K562 (cell line): ENCODE results near the gene RPL7A.

Experiments
- FOXA1 ChIP-seq: fragments of 450-650 bp; IDR thresholded peaks from 2 replicates; pipeline ENCODE4 v1.6.1; 2016; ENCODE audit warnings: mild to moderate bottlenecking, borderline replicate concordance
- FOXP1 ChIP-seq: sonication (generic); formaldehyde crosslinking; IDR thresholded peaks from 2 replicates; pipeline ENCODE4 v1.8.0; 2022; ENCODE audit warnings: mild to moderate bottlenecking, missing genetic modification reagents
- POLR2AphosphoS5 ChIP-seq: IDR thresholded peaks from 2 replicates; pipeline ENCODE4 v1.6.1; 2011; ENCODE audit warnings: mild to moderate bottlenecking, low read depth, low read length, moderate library complexity; ENCODE audit not compliant: control insufficient read depth, insufficient read depth
- RNF2 ChIP-seq: sonication (generic); IDR thresholded peaks from 2 replicates; pipeline ENCODE4 v1.6.1; 2016
- SMAD3 ChIP-seq: fragments of 450-650 bp; formaldehyde crosslinking; conservative IDR thresholded peaks from 2 replicates; pipeline ENCODE4 v1.4.0; 2020; ENCODE audit warnings: mild to moderate bottlenecking
- ZFP36 ChIP-seq: fragments of 150-350 bp; IDR thresholded peaks from 2 replicates; pipeline ENCODE4 v1.6.1; 2018; ENCODE audit warnings: low read length, low read depth; ENCODE audit not compliant: partially characterized antibody
- ZNF778 ChIP-seq: fragments of 450-650 bp; formaldehyde crosslinking; IDR thresholded peaks from 2 replicates; pipeline ENCODE4 v1.4.0; 2020; ENCODE audit warnings: mild to moderate bottlenecking, moderate library complexity
- TF ChIP-seq, protein P1 (sequence below), 3 experiments: IDR thresholded peaks in 2 of 3; conservative IDR thresholded peaks in 1 of 3; 2 replicates each; pipeline ENCODE4 v1.5.1; 2011 to 2012; ENCODE audit warnings: low read length in 3 of 3, mild to moderate bottlenecking in 3 of 3, control low read depth in 2 of 3, improper control_type of control experiment in 1 of 3, inconsistent platforms in 1 of 3, low read depth in 1 of 3, mixed read lengths in 1 of 3, moderate library complexity in 1 of 3; ENCODE audit not compliant: insufficient read depth in 2 of 3
- TF ChIP-seq, protein P2 (sequence below): sonication (generic); formaldehyde crosslinking; IDR thresholded peaks from 2 replicates; pipeline ENCODE4 v1.8.1; 2023; ENCODE audit warnings: mild to moderate bottlenecking, missing genetic modification reagents
- TF ChIP-seq, protein P3 (sequence below): sonication (generic); formaldehyde crosslinking; IDR thresholded peaks from 2 replicates; pipeline ENCODE4 v1.8.0; 2022; ENCODE audit warnings: missing genetic modification reagents, mild to moderate bottlenecking, borderline replicate concordance

DNA sequence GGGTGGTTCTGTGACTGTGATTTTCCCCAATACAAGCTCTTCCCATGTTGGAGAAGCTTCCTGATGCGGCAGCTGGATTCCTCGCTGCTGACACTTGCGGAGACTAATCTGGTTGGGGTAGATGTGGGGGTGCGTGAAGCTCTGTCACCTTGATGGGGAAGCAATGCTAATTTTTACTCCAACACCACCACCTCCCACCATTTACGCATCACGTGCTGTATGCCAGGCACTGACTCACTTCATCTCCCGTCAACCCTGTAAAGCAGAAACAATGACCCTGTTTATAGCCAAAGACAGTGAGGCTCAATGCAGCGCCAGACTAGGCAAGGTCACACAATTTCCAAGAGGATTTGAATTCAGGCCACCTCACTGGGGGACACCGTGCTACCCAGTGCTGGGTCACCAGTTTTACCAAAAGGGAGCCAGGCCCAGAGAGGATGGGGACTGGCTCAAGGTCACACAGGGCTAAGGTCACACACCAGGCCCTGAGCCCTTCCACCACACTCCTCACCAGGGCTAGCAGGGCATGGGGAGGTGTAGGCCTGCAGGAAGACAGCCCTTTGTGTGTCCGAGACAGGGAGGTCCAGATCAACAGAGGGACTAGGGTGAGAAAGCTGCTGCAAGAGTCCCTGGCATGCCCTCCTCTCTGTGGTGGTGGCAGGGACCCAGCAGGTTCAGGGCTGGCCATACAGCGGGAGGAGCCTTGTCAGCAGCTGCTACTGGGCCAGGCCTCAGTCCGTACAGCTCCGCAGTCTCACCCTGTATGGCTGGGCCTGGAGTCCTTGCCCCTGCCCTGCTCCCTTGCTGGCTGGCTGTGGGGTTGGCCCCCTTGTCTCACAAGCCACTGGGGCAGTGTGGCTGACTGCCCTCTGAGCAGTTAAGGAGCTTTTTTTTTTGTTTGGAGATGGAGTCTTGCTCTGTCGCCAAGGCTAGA, 31.4 kb downstream of the RPL7A start:
- TF ChIP-seq, protein P1, sequence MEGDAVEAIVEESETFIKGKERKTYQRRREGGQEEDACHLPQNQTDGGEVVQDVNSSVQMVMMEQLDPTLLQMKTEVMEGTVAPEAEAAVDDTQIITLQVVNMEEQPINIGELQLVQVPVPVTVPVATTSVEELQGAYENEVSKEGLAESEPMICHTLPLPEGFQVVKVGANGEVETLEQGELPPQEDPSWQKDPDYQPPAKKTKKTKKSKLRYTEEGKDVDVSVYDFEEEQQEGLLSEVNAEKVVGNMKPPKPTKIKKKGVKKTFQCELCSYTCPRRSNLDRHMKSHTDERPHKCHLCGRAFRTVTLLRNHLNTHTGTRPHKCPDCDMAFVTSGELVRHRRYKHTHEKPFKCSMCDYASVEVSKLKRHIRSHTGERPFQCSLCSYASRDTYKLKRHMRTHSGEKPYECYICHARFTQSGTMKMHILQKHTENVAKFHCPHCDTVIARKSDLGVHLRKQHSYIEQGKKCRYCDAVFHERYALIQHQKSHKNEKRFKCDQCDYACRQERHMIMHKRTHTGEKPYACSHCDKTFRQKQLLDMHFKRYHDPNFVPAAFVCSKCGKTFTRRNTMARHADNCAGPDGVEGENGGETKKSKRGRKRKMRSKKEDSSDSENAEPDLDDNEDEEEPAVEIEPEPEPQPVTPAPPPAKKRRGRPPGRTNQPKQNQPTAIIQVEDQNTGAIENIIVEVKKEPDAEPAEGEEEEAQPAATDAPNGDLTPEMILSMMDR (IDR thresholded peaks at IDR 0.05 in 2 of 3, conservative IDR thresholded peaks at IDR 0.05 in 1 of 3; ENCODE audit: insufficient read depth in 2 of 3, low read depth in 1 of 3, low read length in 3 of 3): no peak
- TF ChIP-seq POLR2AphosphoS5: no peak
- TF ChIP-seq FOXA1: no peak
- no peak for TF ChIP-seq ZNF778
- TF ChIP-seq RNF2: no peak
- TF ChIP-seq, protein P2, sequence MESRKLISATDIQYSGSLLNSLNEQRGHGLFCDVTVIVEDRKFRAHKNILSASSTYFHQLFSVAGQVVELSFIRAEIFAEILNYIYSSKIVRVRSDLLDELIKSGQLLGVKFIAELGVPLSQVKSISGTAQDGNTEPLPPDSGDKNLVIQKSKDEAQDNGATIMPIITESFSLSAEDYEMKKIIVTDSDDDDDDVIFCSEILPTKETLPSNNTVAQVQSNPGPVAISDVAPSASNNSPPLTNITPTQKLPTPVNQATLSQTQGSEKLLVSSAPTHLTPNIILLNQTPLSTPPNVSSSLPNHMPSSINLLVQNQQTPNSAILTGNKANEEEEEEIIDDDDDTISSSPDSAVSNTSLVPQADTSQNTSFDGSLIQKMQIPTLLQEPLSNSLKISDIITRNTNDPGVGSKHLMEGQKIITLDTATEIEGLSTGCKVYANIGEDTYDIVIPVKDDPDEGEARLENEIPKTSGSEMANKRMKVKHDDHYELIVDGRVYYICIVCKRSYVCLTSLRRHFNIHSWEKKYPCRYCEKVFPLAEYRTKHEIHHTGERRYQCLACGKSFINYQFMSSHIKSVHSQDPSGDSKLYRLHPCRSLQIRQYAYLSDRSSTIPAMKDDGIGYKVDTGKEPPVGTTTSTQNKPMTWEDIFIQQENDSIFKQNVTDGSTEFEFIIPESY (CRISPR knock-in tag): no peak
- no peak for TF ChIP-seq SMAD3 (CRISPR knock-in tag)
- TF ChIP-seq, protein P3, sequence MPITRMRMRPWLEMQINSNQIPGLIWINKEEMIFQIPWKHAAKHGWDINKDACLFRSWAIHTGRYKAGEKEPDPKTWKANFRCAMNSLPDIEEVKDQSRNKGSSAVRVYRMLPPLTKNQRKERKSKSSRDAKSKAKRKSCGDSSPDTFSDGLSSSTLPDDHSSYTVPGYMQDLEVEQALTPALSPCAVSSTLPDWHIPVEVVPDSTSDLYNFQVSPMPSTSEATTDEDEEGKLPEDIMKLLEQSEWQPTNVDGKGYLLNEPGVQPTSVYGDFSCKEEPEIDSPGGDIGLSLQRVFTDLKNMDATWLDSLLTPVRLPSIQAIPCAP (CRISPR knock-in tag): no peak
- no peak for TF ChIP-seq FOXP1 (CRISPR knock-in tag)
- TF ChIP-seq ZFP36: no peak
